Neuronal stem cell (in vitro differentiated cells): Measurements from ENCODE around the gene PROP1.

Experiments used
- DNase-seq: peaks from one replicate; pipeline ENCODE4 v3.0.0-alpha.2; 2013; ENCODE audit warnings: low spot score
- H2AFZ ChIP-seq: one replicate; pipeline ENCODE4 v1.6.1; 2013; ENCODE audit warnings: mild to moderate bottlenecking, low read length, inconsistent platforms
- H2AK5ac ChIP-seq: 2 replicates; pipeline ENCODE4 v1.6.1; 2013; ENCODE audit warnings: low read depth, mild to moderate bottlenecking, inconsistent platforms, low read length, moderate library complexity, mixed read lengths
- H2BK120ac ChIP-seq: 2 replicates; pipeline ENCODE4 v1.6.1; 2013; ENCODE audit warnings: low read depth, mild to moderate bottlenecking, inconsistent platforms, low read length, moderate library complexity, mixed read lengths
- H2BK12ac ChIP-seq: one replicate; pipeline ENCODE4 v1.6.1; 2013; ENCODE audit warnings: low read length, inconsistent platforms
- H2BK15ac ChIP-seq: 2 replicates; pipeline ENCODE4 v1.6.1; 2013; ENCODE audit warnings: mild to moderate bottlenecking, low read length, inconsistent platforms, mixed read lengths
- H2BK5ac ChIP-seq: one replicate; pipeline ENCODE4 v1.6.1; 2013; ENCODE audit warnings: inconsistent platforms, mild to moderate bottlenecking, low read length, moderate library complexity
- H3K14ac ChIP-seq: one replicate; pipeline ENCODE4 v1.6.1; 2013; ENCODE audit warnings: low read length, inconsistent platforms
- H3K18ac ChIP-seq: 2 replicates; pipeline ENCODE4 v1.6.1; 2013; ENCODE audit warnings: low read length, inconsistent platforms
- H3K23ac ChIP-seq: 2 replicates; pipeline ENCODE4 v1.6.1; 2013; ENCODE audit warnings: low read depth, mild to moderate bottlenecking, mixed read lengths, low read length, inconsistent platforms; ENCODE audit not compliant: poor library complexity
- H3K27ac ChIP-seq: replicated peaks from 3 replicates; pipeline ENCODE4 v1.5.1; 2013; ENCODE audit warnings: low read length, inconsistent platforms
- H3K27me3 ChIP-seq, 3 experiments: 2 replicates each; pipeline ENCODE4 v1.6.1; 2013; ENCODE audit warnings: low read length in 3 of 3, mild to moderate bottlenecking in 2 of 3, inconsistent platforms in 1 of 3, low read depth in 1 of 3, mixed read lengths in 1 of 3, moderate library complexity in 1 of 3; ENCODE audit not compliant: control insufficient read depth in 3 of 3, insufficient read depth in 3 of 3
- H3K36me3 ChIP-seq, 2 donors: replicated peaks in 1 of 2; 2 replicates each; pipeline ENCODE4 v1.6.1; 2013; ENCODE audit warnings: low read length in 2 of 2; ENCODE audit not compliant: control insufficient read depth in 2 of 2, insufficient read depth in 2 of 2
- H3K4ac ChIP-seq: 2 replicates; pipeline ENCODE4 v1.6.1; 2013; ENCODE audit warnings: inconsistent platforms, mild to moderate bottlenecking, low read length, moderate library complexity
- H3K4me1 ChIP-seq, 2 donors: 1 replicate in 1 of 2; 2 replicates in 1 of 2; pipeline ENCODE4 v1.6.1; 2013; ENCODE audit warnings: low read length in 2 of 2, low read depth in 1 of 2; ENCODE audit not compliant: control insufficient read depth in 2 of 2, insufficient read depth in 1 of 2
- H3K4me2 ChIP-seq: one replicate; pipeline ENCODE4 v1.6.1; 2013; ENCODE audit warnings: mild to moderate bottlenecking, low read length, inconsistent platforms; ENCODE audit not compliant: insufficient read depth, poor library complexity, severe bottlenecking
- H3K4me3 ChIP-seq, 2 donors: 2 replicates each; pipeline ENCODE4 v1.5.1; 2013; ENCODE audit warnings: low read length in 2 of 2, mild to moderate bottlenecking in 2 of 2, inconsistent platforms in 1 of 2, moderate library complexity in 1 of 2
- H3K79me1 ChIP-seq: one replicate; pipeline ENCODE4 v1.6.1; 2013; ENCODE audit warnings: low read depth, mild to moderate bottlenecking, inconsistent platforms, low read length, moderate library complexity
- H3K9ac ChIP-seq: one replicate; pipeline ENCODE4 v1.6.1; 2013; ENCODE audit warnings: mild to moderate bottlenecking, low read depth, low read length, inconsistent platforms; ENCODE audit not compliant: poor library complexity
- H3K9me3 ChIP-seq, 2 donors: replicated peaks in 1 of 2; 2 replicates each; pipeline versions ENCODE3 to v1.6.1; 2013; ENCODE audit warnings: low read length in 2 of 2, mild to moderate bottlenecking in 2 of 2, inconsistent platforms in 1 of 2, low read depth in 1 of 2, mixed read lengths in 1 of 2, moderate library complexity in 1 of 2; ENCODE audit not compliant: control insufficient read depth in 2 of 2, insufficient read depth in 1 of 2
- H4K8ac ChIP-seq: one replicate; pipeline ENCODE4 v1.6.1; 2013; ENCODE audit warnings: low read depth, mild to moderate bottlenecking, inconsistent platforms, low read length, moderate library complexity
- H4K91ac ChIP-seq: one replicate; pipeline ENCODE4 v1.6.1; 2013; ENCODE audit warnings: low read length, low read depth, mild to moderate bottlenecking, inconsistent platforms; ENCODE audit not compliant: poor library complexity
- WGBS, 2 donors: extraction: QIAGEN DNeasy Blood & Tissue Kit; methylation state at CpG; one replicate each; pipeline ENCODE4 v1.1.7; 2013; ENCODE audit warnings: missing lambda C conversion rate in 2 of 2, mixed read lengths in 1 of 2; ENCODE audit not compliant: insufficient read length in 2 of 2, insufficient replicate concordance in 1 of 2; ENCODE audit errors: extremely low coverage in 2 of 2; 5-methylcytosine and 5-hydroxymethylcytosine counted together

The PROP1 gene

GRCh38 chr5:177997846-177998245 lies 1.8 kb upstream of the PROP1 start:
- Histone ChIP-seq H2BK120ac (no peak overlapping the region), H2BK15ac (no peak overlapping the region), H3K14ac (no peak overlapping the region), H4K91ac (no peak overlapping the region), H4K8ac (no peak overlapping the region), H3K79me1 (no peaks in the 10 kb centered on the region), H3K4me1 (no peaks in the 10 kb centered on the region), H3K9me3 (peaks cover 0 to 3% of the 10 kb centered on the region in 2 donors), H2AFZ (no peak overlapping the region), H3K4me3 (no peak overlapping the region), H2BK5ac (no peak overlapping the region), H3K27me3 (peaks cover 0 to 19% (median 0%) of the 10 kb centered on the region in 3 experiments), H3K27ac (no peak overlapping the region), H3K18ac (no peak overlapping the region), H3K4me2 (no peak overlapping the region), H2BK12ac (no peak overlapping the region), H3K4ac (no peak overlapping the region), H3K36me3 (no peaks in the 10 kb centered on the region), H2AK5ac (no peak overlapping the region), H3K23ac (no peak overlapping the region), H3K9ac (no peak overlapping the region)
- no CpG with 5 or more reads among the region's 1 CpG for WGBS, 2 donors
- DNase-seq, result no peak

DNA sequence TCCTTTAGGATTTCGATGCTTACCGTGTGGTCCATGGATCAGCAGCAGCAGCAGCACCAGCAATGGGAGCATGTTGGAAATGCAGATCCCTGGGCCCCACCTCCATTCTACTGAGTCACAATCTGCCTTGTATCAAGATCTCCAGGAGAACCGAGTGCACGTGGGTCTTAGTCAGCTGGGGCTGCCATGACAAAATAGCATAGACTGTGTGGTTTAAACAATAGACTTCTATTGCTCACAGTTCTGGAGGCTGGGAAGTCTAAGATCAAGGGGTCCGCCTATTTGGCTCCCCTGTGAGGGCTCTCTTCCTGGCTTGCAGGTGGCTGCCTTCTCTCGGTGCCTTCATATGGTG lies 1.3 kb upstream of the PROP1 start:
- no peak overlapping the region for H3K9ac ChIP-seq
- H3K4ac ChIP-seq, result no peak overlapping the region
- no peak overlapping the region for H3K23ac ChIP-seq
- H3K79me1 ChIP-seq, result no peaks in the 10 kb centered on the region
- DNase-seq, result no peak
- no peak overlapping the region for H3K27ac ChIP-seq
- H2BK5ac ChIP-seq, result no peak overlapping the region
- H4K91ac ChIP-seq, result no peak overlapping the region
- H3K9me3 ChIP-seq, result peaks cover 0 to 3% of the 10 kb centered on the region in 2 donors
- no peak overlapping the region for H2AFZ ChIP-seq
- no peak overlapping the region for H3K4me3 ChIP-seq
- H3K36me3 ChIP-seq, result no peaks in the 10 kb centered on the region
- no peaks in the 10 kb centered on the region for H3K4me1 ChIP-seq
- no CpG with 5 or more reads among the region's 6 CpGs for WGBS, 2 donors
- H2BK120ac ChIP-seq, result no peak overlapping the region
- H3K4me2 ChIP-seq, result no peak overlapping the region
- no peak overlapping the region for H3K18ac ChIP-seq
- H4K8ac ChIP-seq, result no peak overlapping the region
- no peak overlapping the region for H3K14ac ChIP-seq
- no peak overlapping the region for H2BK12ac ChIP-seq
- peaks cover 0 to 19% (median 0%) of the 10 kb centered on the region in 3 experiments for H3K27me3 ChIP-seq
- H2BK15ac ChIP-seq, result no peak overlapping the region
- no peak overlapping the region for H2AK5ac ChIP-seq

DNA sequence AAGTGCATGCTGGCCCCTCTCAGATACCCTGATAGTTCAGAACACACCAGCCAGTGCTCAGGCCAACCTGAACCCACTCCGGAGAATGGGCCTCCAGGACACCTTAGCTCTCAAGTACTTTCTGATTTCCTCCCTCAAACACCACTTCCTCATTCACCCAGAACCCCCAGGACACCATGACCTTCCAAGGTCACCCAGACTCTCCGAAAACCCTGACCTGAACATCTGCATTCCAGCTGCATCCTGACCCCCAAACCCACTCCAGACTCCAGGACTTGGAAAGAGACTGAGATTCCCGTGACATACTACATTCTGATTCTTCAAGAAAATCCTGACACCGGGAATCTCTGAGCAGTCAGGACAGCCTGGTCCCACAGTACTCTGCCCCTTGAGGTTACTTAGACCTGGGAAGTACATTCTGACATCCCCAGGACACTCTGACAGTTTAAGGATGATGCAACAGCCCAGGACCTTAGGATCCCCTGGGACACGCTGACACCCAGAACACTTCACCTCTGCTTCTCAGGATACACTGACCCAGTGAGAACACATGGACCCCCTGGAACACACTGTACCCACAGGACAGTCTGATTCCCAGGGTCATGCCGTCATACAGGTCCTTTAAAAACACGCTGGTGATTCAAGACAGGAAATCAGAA lies 747 bp upstream of the PROP1 start:
- Histone ChIP-seq H3K9me3 (peaks cover 0 to 3% of the 10 kb centered on the region in 2 donors), H3K4me1 (no peaks in the 10 kb centered on the region), H3K27me3 (peaks cover 0 to 19% (median 0%) of the 10 kb centered on the region in 3 experiments), H3K4me3 (no peak overlapping the region), H2BK5ac (no peak overlapping the region), H3K14ac (no peak overlapping the region), H2BK120ac (no peak overlapping the region), H4K8ac (no peak overlapping the region), H3K18ac (no peak overlapping the region), H2AFZ (no peak overlapping the region), H2BK12ac (no peak overlapping the region), H3K4me2 (no peak overlapping the region), H3K36me3 (no peaks in the 10 kb centered on the region), H3K4ac (no peak overlapping the region), H2BK15ac (no peak overlapping the region), H3K9ac (no peak overlapping the region), H3K23ac (no peak overlapping the region), H4K91ac (no peak overlapping the region), H3K27ac (no peak overlapping the region), H2AK5ac (peak overlapping the region; percentile 8), H3K79me1 (no peaks in the 10 kb centered on the region)
- WGBS, 2 donors, result no CpG with 5 or more reads among the region's 7 CpGs
- DNase-seq, result no peak

DNA sequence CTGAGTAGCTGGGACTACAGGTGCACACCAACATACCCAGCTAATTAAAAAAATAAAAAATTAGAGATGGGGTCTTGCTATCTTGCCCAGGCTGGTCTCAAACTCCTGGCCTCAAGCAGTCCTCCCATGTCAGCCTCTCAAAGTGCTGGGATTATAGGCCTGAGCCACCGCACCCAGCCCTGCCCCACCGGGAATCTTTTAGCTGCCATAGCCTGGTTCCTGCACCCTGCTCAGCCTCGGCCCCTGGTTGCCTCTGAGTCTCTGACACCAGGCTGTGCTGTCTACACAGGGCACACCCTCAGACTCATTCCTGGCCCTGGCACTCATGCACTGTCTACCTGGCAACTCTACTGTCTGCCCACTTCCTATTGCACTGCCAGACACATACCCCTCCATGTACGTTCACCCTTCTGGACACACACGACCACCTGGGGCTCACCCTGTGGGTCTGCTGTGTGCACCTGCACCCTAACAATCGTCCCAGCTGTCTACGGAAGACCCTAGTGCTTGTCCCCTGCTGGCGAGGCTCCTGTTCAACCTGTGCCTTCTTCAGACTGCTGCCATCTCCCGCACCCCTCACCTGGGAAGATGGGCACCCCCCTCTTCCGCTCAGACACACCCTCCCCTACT lies 1.4 kb downstream of the PROP1 start:
- Histone ChIP-seq H3K36me3 (no peaks in the 10 kb centered on the region), H3K18ac (peak overlapping the region; percentile 60), H2BK12ac (no peak overlapping the region), H2BK15ac (no peak overlapping the region), H3K4me1 (no peaks in the 10 kb centered on the region), H3K27ac (no peak overlapping the region), H2AFZ (no peak overlapping the region), H3K4ac (no peak overlapping the region), H3K4me2 (no peak overlapping the region), H3K14ac (no peak overlapping the region), H2BK5ac (peak overlapping the region; percentile 32), H4K8ac (no peak overlapping the region), H3K9ac (no peak overlapping the region), H4K91ac (no peak overlapping the region), H2BK120ac (no peak overlapping the region), H3K79me1 (no peaks in the 10 kb centered on the region), H3K4me3 (no peak overlapping the region), H3K9me3 (peaks cover 0 to 3% of the 10 kb centered on the region in 2 donors), H3K23ac (no peak overlapping the region), H3K27me3 (peaks cover 0 to 19% (median 0%) of the 10 kb centered on the region in 3 experiments), H2AK5ac (peak overlapping the region; percentile 25)
- no CpG with 5 or more reads among the region's 10 CpGs for WGBS, 2 donors
- DNase-seq, result no peak
